GM23338 (cell line): ENCODE results near the gene CMC4. TPM values are rescaled to one million over a fixed set of nuclear protein-coding genes. Genes with fewer than 3 reads are reported as not detected.

ENCODE experiments used
- ATAC-seq: fragments of 200-7000 bp; cut with Tn5 transposase; 3 replicates; pipeline ENCODE4 v1.9.1; 2020
- DNase-seq: peaks from one replicate; pipeline ENCODE4 v3.0.0-alpha.2; 2015; ENCODE audit warnings: low spot score
- H2AFZ ChIP-seq: fragments of 200-600 bp; sonication (generic); 2 replicates; pipeline ENCODE4 v1.8.0; 2016; ENCODE audit warnings: antibody characterized with exemption, mild to moderate bottlenecking, moderate library complexity
- H3F3A ChIP-seq: fragments of 200-600 bp; sonication (generic); replicated peaks from 2 replicates; pipeline ENCODE4 v1.8.0; 2017; ENCODE audit warnings: antibody characterized with exemption, mixed run types, low read depth
- H3K27ac ChIP-seq: fragments of 200-600 bp; sonication (generic); 2 replicates; pipeline ENCODE4 v1.6.1; 2016; ENCODE audit warnings: low read depth
- H3K27me3 ChIP-seq: fragments of 200-600 bp; sonication (generic); 2 replicates; pipeline ENCODE4 v1.8.0; 2016; ENCODE audit warnings: mild to moderate bottlenecking, mixed run types, moderate library complexity; ENCODE audit not compliant: insufficient read depth
- H3K36me3 ChIP-seq: fragments of 200-600 bp; sonication (generic); 2 replicates; pipeline ENCODE4 v1.8.0; 2016; ENCODE audit warnings: mild to moderate bottlenecking; ENCODE audit not compliant: insufficient read depth
- H3K4me1 ChIP-seq: fragments of 200-600 bp; sonication (generic); 2 replicates; pipeline ENCODE4 v1.8.0; 2016; ENCODE audit warnings: mild to moderate bottlenecking, moderate library complexity; ENCODE audit not compliant: insufficient read depth
- H3K4me2 ChIP-seq: fragments of 200-600 bp; sonication (generic); 2 replicates; pipeline ENCODE4 v1.7.1; 2017; ENCODE audit warnings: mixed run types
- H3K4me3 ChIP-seq: fragments of 200-600 bp; sonication (generic); 2 replicates; pipeline ENCODE4 v1.6.1; 2016; ENCODE audit warnings: mixed run types
- H3K79me2 ChIP-seq: fragments of 200-600 bp; sonication (generic); replicated peaks from 2 replicates; pipeline ENCODE4 v1.8.0; 2017; ENCODE audit warnings: mild to moderate bottlenecking; ENCODE audit not compliant: insufficient read depth
- H3K9me2 ChIP-seq: fragments of 200-600 bp; sonication (generic); 2 replicates; pipeline ENCODE4 v1.8.0; 2017; ENCODE audit not compliant: insufficient read depth
- H4K20me1 ChIP-seq: fragments of 200-600 bp; sonication (generic); replicated peaks from 2 replicates; pipeline ENCODE4 v1.8.0; 2017; ENCODE audit warnings: mild to moderate bottlenecking; ENCODE audit not compliant: insufficient read depth
- H3K27ac Mint-ChIP-seq: 2 replicates; pipeline ENCODE4 v1.8.0; 2020; ENCODE audit warnings: inconsistent platforms, mild to moderate bottlenecking, moderate library complexity, mixed read lengths
- H3K27me3 Mint-ChIP-seq: 3 replicates; pipeline ENCODE4 v1.8.0; 2022; ENCODE audit warnings: low read depth, mild to moderate bottlenecking, moderate library complexity, mixed read lengths, inconsistent platforms; ENCODE audit not compliant: insufficient read depth, poor library complexity
- H3K36me3 Mint-ChIP-seq: 3 replicates; pipeline ENCODE4 v1.8.0; 2021; ENCODE audit warnings: low read depth, mild to moderate bottlenecking, inconsistent platforms, moderate library complexity, mixed read lengths
- H3K4me1 Mint-ChIP-seq: 3 replicates; pipeline ENCODE4 v1.8.0; 2020; ENCODE audit warnings: mild to moderate bottlenecking, inconsistent platforms, mixed read lengths
- H3K4me3 Mint-ChIP-seq: 3 replicates; pipeline ENCODE4 v1.8.0; 2021; ENCODE audit warnings: moderate library complexity, mild to moderate bottlenecking, inconsistent platforms, mixed read lengths
- H3K9me3 Mint-ChIP-seq: 3 replicates; pipeline ENCODE4 v1.8.0; 2020; ENCODE audit warnings: moderate library complexity, mild to moderate bottlenecking, inconsistent platforms, mixed read lengths
- CREB1 ChIP-seq: fragments of 250-450 bp; sonication (Bioruptor Pico); IDR thresholded peaks from 2 replicates; pipeline ENCODE4 v1.5.0; 2020; ENCODE audit warnings: low read depth, mild to moderate bottlenecking, moderate library complexity
- CTCF ChIP-seq, 2 experiments: fragments of 200-600 bp in 1 of 2; sonication (generic) in 1 of 2; conservative IDR thresholded peaks; 2 replicates each; pipeline versions ENCODE4 v1.5.1 to v1.6.1; 2016 to 2017; ENCODE audit warnings: antibody characterized with exemption in 2 of 2, low read depth in 2 of 2, mild to moderate bottlenecking in 2 of 2, moderate library complexity in 1 of 2
- ETS1 ChIP-seq: IDR thresholded peaks from 2 replicates; pipeline ENCODE4 v1.6.1; 2016; ENCODE audit warnings: antibody characterized with exemption
- EZH2 ChIP-seq: fragments of 200-600 bp; sonication (generic); IDR thresholded peaks from one replicate; pipeline ENCODE4 v1.8.0; 2017; ENCODE audit warnings: antibody characterized with exemption, mild to moderate bottlenecking, low read depth; ENCODE audit not compliant: unreplicated experiment
- EZH2phosphoT487 ChIP-seq: fragments of 200-600 bp; sonication (generic); IDR thresholded peaks from one replicate; pipeline ENCODE4 v1.8.1; 2018; ENCODE audit warnings: antibody characterized with exemption; ENCODE audit not compliant: unreplicated experiment
- JUNB ChIP-seq: IDR thresholded peaks from one replicate; pipeline ENCODE4 v1.6.1; 2016; ENCODE audit warnings: antibody characterized with exemption; ENCODE audit not compliant: unreplicated experiment
- NANOG ChIP-seq: IDR thresholded peaks from 2 replicates; pipeline ENCODE4 v1.6.1; 2016; ENCODE audit warnings: antibody characterized with exemption, borderline replicate concordance
- POLR2AphosphoS5 ChIP-seq: IDR thresholded peaks from 2 replicates; pipeline ENCODE4 v1.6.1; 2016; ENCODE audit warnings: antibody characterized with exemption, low read depth
- REST ChIP-seq: IDR thresholded peaks from one replicate; pipeline ENCODE4 v1.6.1; 2018; ENCODE audit warnings: antibody characterized with exemption; ENCODE audit not compliant: unreplicated experiment
- STAT1 ChIP-seq: IDR thresholded peaks from one replicate; pipeline ENCODE4 v1.6.1; 2016; ENCODE audit warnings: antibody characterized with exemption; ENCODE audit not compliant: unreplicated experiment
- ZNF114 ChIP-seq: fragments of 250-450 bp; sonication (Bioruptor Pico); IDR thresholded peaks from 2 replicates; pipeline ENCODE4 v1.5.0; 2020; ENCODE audit warnings: mild to moderate bottlenecking, moderate library complexity
- ZNF331 ChIP-seq: fragments of 250-450 bp; sonication (Bioruptor Pico); IDR thresholded peaks from 2 replicates; pipeline ENCODE4 v1.5.0; 2020; ENCODE audit warnings: low read depth, mild to moderate bottlenecking, moderate library complexity
- ZNF462 ChIP-seq: fragments of 250-450 bp; sonication (Bioruptor Pico); IDR thresholded peaks from 2 replicates; pipeline ENCODE4 v1.5.0; 2020; ENCODE audit warnings: mild to moderate bottlenecking, moderate library complexity
- polyA plus RNA-seq: library from polyadenylated mRNA; unstranded; fragments of >200 nt; fragmentation: Nextera tagmentation; extraction: Ambion mirVana; gene quantifications from 2 replicates; pipeline ENCODE4 v1.2.1, GENCODE V29; 2016
- total RNA-seq: library from RNA; depleted of rRNA; stranded (reverse); fragments of >200 nt; shearing (Covaris generic); gene quantifications from 2 replicates; pipeline ENCODE4 v1.2.3, GENCODE V29; 2014

Gene CMC4
- total and polyA plus RNA-seq, 2 experiments from 2014 or later, result 9.9 to 16.3 TPM

GRCh38 chrX:155046811-155047528 is 24.0 kb downstream of the CMC4 start:
- peaks cover 29% of the 10 kb centered on the region; the same call in 2 of the 3 replicates for H3K4me1 Mint-ChIP-seq
- Histone ChIP-seq H3K4me3 (no peak overlapping the region), H3F3A (no peaks in the 10 kb centered on the region), H3K36me3 (no peaks in the 10 kb centered on the region), H2AFZ (no peak overlapping the region), H3K4me1 (peaks cover 5% of the 10 kb centered on the region; the same call in 1 of the 2 replicates), H3K27me3 (no peaks in the 10 kb centered on the region), H3K79me2 (no peaks in the 10 kb centered on the region), H4K20me1 (no peaks in the 10 kb centered on the region), H3K4me2 (no peak overlapping the region), H3K27ac (no peak overlapping the region), H3K9me2 (no peaks in the 10 kb centered on the region)
- peaks cover 3% of the 10 kb centered on the region for H3K27me3 Mint-ChIP-seq
- ATAC-seq (no peak), DNase-seq (no peak)
- peaks cover 3% of the 10 kb centered on the region; the same call in 1 of the 3 replicates for H3K36me3 Mint-ChIP-seq
- no peaks in the 10 kb centered on the region for H3K9me3 Mint-ChIP-seq
- TF ChIP-seq CTCF (conservative IDR thresholded peaks at IDR 0.05; ENCODE audit: low read depth in 2 of 2) (no peak), EZH2 (no peak), ZNF114 (no peak), REST (no peak), NANOG (no peak), CREB1 (CRISPR knock-in tag) (no peak), ZNF462 (no peak), EZH2phosphoT487 (no peak), POLR2AphosphoS5 (no peak), ETS1 (no peak), ZNF331 (no peak), JUNB (no peak), STAT1 (no peak)
- H3K27ac Mint-ChIP-seq, result peak overlapping the region; percentile 85; the same call in 1 of the 2 replicates
- no peak overlapping the region for H3K4me3 Mint-ChIP-seq
